B cell (primary cell): ENCODE measurements around the gene ZSWIM2. TPM values are rescaled to one million over a fixed set of nuclear protein-coding genes. Genes with fewer than 3 reads are reported as not detected.

Experiments used
- ATAC-seq: fragments of 200-7000 bp; cut with Tn5 transposase; one replicate; pipeline ENCODE4 v1.10.0; 2021; ENCODE audit warnings: low read depth, mild to moderate bottlenecking, moderate number of reproducible peaks, moderate library complexity
- CTCF ChIA-PET: fragments of 350-600 bp; sonication (Branson Sonifier 250); formaldehyde crosslinking; loops from one replicate; lab custom pipeline; 2021; ENCODE audit warnings: antibody characterized with exemption, inconsistent platforms; lab: Charles Lee
- POLR2A ChIA-PET: fragments of 350-600 bp; sonication (Branson Sonifier 250); formaldehyde crosslinking; loops from one replicate; lab custom pipeline; 2021; ENCODE audit warnings: antibody characterized with exemption; lab: Charles Lee
- DNase-seq: peaks from one replicate; pipeline ENCODE4 v3.0.0; 2013
- H2AFZ ChIP-seq: 2 replicates; pipeline ENCODE4 v1.6.1; 2012; ENCODE audit warnings: mild to moderate bottlenecking, low read depth, low read length; ENCODE audit not compliant: insufficient read depth, poor library complexity, severe bottlenecking
- H3K27ac ChIP-seq, 2 donors: 1 replicate in 1 of 2; 2 replicates in 1 of 2; pipeline ENCODE4 v1.5.1; 2012 to 2013; ENCODE audit warnings: low read length in 2 of 2, mild to moderate bottlenecking in 2 of 2, moderate library complexity in 1 of 2
- H3K27me3 ChIP-seq, 4 experiments: fragments of 200-600 bp in 1 of 4; sonication (generic) in 1 of 4; replicated peaks in 1 of 4; 1 replicate in 2 of 4; 2 replicates in 2 of 4; pipeline versions ENCODE4 v1.6.1 to v1.7.0; 2013 to 2016; ENCODE audit warnings: low read length in 3 of 4, mild to moderate bottlenecking in 2 of 4, mixed read lengths in 1 of 4, moderate library complexity in 1 of 4; ENCODE audit not compliant: insufficient read depth in 4 of 4, control insufficient read depth in 3 of 4; ENCODE audit errors: control extremely low read depth in 1 of 4
- H3K36me3 ChIP-seq, 2 experiments: replicated peaks in 1 of 2; 1 replicate in 1 of 2; 2 replicates in 1 of 2; pipeline versions ENCODE4 v1.6.1 to v1.7.1; 2013; ENCODE audit warnings: low read length in 1 of 2; ENCODE audit not compliant: insufficient read depth in 2 of 2, control insufficient read depth in 1 of 2; ENCODE audit errors: control extremely low read depth in 1 of 2, extremely low read depth in 1 of 2
- H3K4me1 ChIP-seq, 2 donors: fragments of 200-600 bp in 1 of 2; sonication (generic) in 1 of 2; 1 replicate in 1 of 2; 2 replicates in 1 of 2; pipeline versions ENCODE4 v1.5.1 to v1.6.1; 2013 to 2017; ENCODE audit warnings: low read length in 2 of 2; ENCODE audit not compliant: control insufficient read depth in 2 of 2, insufficient read depth in 2 of 2
- H3K4me2 ChIP-seq: replicated peaks from 2 replicates; pipeline ENCODE3; 2012; ENCODE audit warnings: mild to moderate bottlenecking, low read depth, low read length; ENCODE audit not compliant: poor library complexity, severe bottlenecking
- H3K4me3 ChIP-seq, 5 experiments: fragments of 200-600 bp in 1 of 5; sonication (generic) in 1 of 5; 1 replicate in 3 of 5; 2 replicates in 2 of 5; pipeline versions ENCODE4 v1.5.1 to v1.7.0; 2011 to 2016; ENCODE audit warnings: low read length in 4 of 5, mild to moderate bottlenecking in 4 of 5, low read depth in 2 of 5, control low read depth in 1 of 5, moderate library complexity in 1 of 5; ENCODE audit not compliant: insufficient read depth in 1 of 5; ENCODE audit errors: control extremely low read depth in 1 of 5, extremely low read depth in 1 of 5
- H3K79me2 ChIP-seq: fragments of 200-600 bp; sonication (generic); one replicate; pipeline ENCODE4 v1.6.0; 2016; ENCODE audit warnings: low read length; ENCODE audit not compliant: control insufficient read depth, insufficient read depth
- H3K9ac ChIP-seq: fragments of 200-600 bp; sonication (generic); 2 replicates; pipeline ENCODE4 v1.6.1; 2017; ENCODE audit warnings: mild to moderate bottlenecking, low read length, moderate library complexity
- H3K9me3 ChIP-seq, 3 donors: one replicate each; pipeline versions ENCODE4 v1.6.1 to v1.7.1; 2013; ENCODE audit warnings: low read length in 2 of 3; ENCODE audit not compliant: control insufficient read depth in 2 of 3, insufficient read depth in 1 of 3; ENCODE audit errors: control extremely low read depth in 1 of 3
- H4K20me1 ChIP-seq: 2 replicates; pipeline ENCODE4 v1.6.0; 2012; ENCODE audit warnings: mild to moderate bottlenecking, low read length; ENCODE audit not compliant: insufficient read depth, control insufficient read depth, poor library complexity, severe bottlenecking
- H3K27ac Mint-ChIP-seq: one replicate; pipeline ENCODE4 v1.8.0; 2021; ENCODE audit warnings: mixed read lengths
- H3K27me3 Mint-ChIP-seq: one replicate; pipeline ENCODE4 v1.8.0; 2021; ENCODE audit warnings: mixed read lengths
- H3K4me1 Mint-ChIP-seq: one replicate; pipeline ENCODE4 v1.8.0; 2021; ENCODE audit warnings: mixed read lengths
- H3K4me3 Mint-ChIP-seq: one replicate; pipeline ENCODE4 v1.8.0; 2021; ENCODE audit warnings: mixed read lengths
- H3K9me3 Mint-ChIP-seq: one replicate; pipeline ENCODE4 v1.8.0; 2022; ENCODE audit warnings: mixed read lengths; ENCODE audit not compliant: insufficient read depth
- EZH2 ChIP-seq: IDR thresholded peaks from 2 replicates; pipeline ENCODE4 v1.6.1; 2012; ENCODE audit warnings: borderline replicate concordance, low read depth, mild to moderate bottlenecking, moderate library complexity, low read length; ENCODE audit not compliant: insufficient read depth, poor library complexity, severe bottlenecking
- WGBS: methylation state at CpG from one replicate; pipeline ENCODE4 v1.1.5; 2013; ENCODE audit warnings: missing lambda C conversion rate; ENCODE audit not compliant: insufficient coverage; 5-methylcytosine and 5-hydroxymethylcytosine counted together
- intact Hi-C: fragments of 100-400 bp; cut with micrococcal nuclease; formaldehyde crosslinking; loops from one replicate; pipeline ENCODE4 v1.10.0; 2022
- polyA plus RNA-seq: library from polyadenylated mRNA; depleted of rRNA; stranded (reverse); fragments of >200 nt; gene quantifications from 2 replicates; pipeline ENCODE4 v1.2.3, GENCODE V29; 2012
- total RNA-seq, 2 donors: library from RNA; stranded (reverse); fragments of 120-200 nt in 1 of 2; gene quantifications; 1 replicate in 1 of 2; 2 replicates in 1 of 2; pipeline versions ENCODE4 v1.2.3 to v1.2.4, GENCODE V29; 2013 to 2022
- TF ChIP-seq, protein P1 (sequence below): fragments of 200-600 bp; IDR thresholded peaks from one replicate; pipeline ENCODE4 v1.8.0; 2022; ENCODE audit warnings: antibody characterized with exemption, mild to moderate bottlenecking

Gene ZSWIM2
- total and polyA plus RNA-seq, 2 donors (not counting 1 experiment from before 2014, with no cell fraction given): not detected

DNA sequence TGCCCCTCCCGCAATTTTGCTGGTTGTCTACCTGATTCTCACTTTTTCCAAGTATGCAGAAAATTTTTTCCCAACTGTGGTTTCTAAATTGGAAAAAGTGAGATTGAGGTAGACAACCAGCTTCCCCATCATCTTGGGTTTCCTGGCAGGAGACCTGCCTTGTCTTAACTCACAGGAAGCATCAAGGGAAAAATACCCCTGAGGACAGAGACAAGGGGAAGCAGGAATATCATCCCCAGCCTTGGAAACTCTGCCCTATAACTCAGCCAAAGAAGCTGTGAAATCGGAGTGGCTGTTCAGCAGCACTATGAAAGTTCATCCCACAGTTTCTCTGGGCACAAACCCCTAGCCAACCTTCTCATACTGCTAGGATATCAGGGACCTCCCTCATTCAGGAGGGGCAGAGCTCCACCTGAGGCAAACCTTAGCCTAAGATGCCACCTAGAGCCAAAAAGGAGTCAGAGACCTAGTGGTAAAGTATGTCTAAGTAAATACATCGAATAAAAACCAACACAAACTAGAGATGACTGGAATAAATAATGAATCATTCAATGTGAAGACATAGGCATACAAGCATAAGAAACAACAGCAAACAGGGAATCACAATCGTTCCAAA lies 68.2 kb downstream of the ZSWIM2 start:
- ATAC-seq: no peak
- 47% methylated on average over 1 of the region's 4 CpGs for WGBS

More for the DNA sequence above, 68.2 kb downstream of the ZSWIM2 start:
- Mint-ChIP-seq H3K27ac (no peak overlapping the region), H3K9me3 (peaks cover 9% of the 10 kb centered on the region), H3K4me1 (no peaks in the 10 kb centered on the region), H3K27me3 (no peaks in the 10 kb centered on the region), H3K4me3 (no peak overlapping the region)
- Histone ChIP-seq H3K9me3 (peaks cover 0 to 19% (median 1%) of the 10 kb centered on the region in 3 donors), H3K79me2 (no peaks in the 10 kb centered on the region), H3K4me2 (no peak overlapping the region), H3K36me3 (no peaks in the 10 kb centered on the region), H3K4me3 (no peak overlapping the region), H3K9ac (no peak overlapping the region), H2AFZ (no peak overlapping the region), H3K4me1 (no peaks in the 10 kb centered on the region), H3K27me3 (no peaks in the 10 kb centered on the region), H4K20me1 (no peaks in the 10 kb centered on the region), H3K27ac (no peak overlapping the region)
- intact Hi-C loops: no loop called here
- ChIA-PET POLR2A (no interaction called here), CTCF (no interaction called here)
- no peak for TF ChIP-seq EZH2
- TF ChIP-seq, protein P1, sequence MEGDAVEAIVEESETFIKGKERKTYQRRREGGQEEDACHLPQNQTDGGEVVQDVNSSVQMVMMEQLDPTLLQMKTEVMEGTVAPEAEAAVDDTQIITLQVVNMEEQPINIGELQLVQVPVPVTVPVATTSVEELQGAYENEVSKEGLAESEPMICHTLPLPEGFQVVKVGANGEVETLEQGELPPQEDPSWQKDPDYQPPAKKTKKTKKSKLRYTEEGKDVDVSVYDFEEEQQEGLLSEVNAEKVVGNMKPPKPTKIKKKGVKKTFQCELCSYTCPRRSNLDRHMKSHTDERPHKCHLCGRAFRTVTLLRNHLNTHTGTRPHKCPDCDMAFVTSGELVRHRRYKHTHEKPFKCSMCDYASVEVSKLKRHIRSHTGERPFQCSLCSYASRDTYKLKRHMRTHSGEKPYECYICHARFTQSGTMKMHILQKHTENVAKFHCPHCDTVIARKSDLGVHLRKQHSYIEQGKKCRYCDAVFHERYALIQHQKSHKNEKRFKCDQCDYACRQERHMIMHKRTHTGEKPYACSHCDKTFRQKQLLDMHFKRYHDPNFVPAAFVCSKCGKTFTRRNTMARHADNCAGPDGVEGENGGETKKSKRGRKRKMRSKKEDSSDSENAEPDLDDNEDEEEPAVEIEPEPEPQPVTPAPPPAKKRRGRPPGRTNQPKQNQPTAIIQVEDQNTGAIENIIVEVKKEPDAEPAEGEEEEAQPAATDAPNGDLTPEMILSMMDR: no peak
- DNase-seq: no peak

Other genes with a start within 250 kb of the ZSWIM2 start
- 0.30 TPM in 1 of 2 replicates, not detected in the other for gene FAM171B, start 155.1 kb downstream of the ZSWIM2 start, total RNA-seq
- not detected in 2 replicates for gene FAM171B, start 155.1 kb downstream of the ZSWIM2 start, polyA plus RNA-seq